SHP77 (cell line): ENCODE results near the gene PPP1R3E.
"Not testable (repeated sequence)": the region's sequence is repeated elsewhere in the genome, so short reads cannot be mapped to it uniquely, and the experiment has no call there.

Experiments
- DNase-seq, 2 experiments: peaks; one replicate each; lab custom pipeline; 2025; lab: John Stamatoyannopoulos, UW

The PPP1R3E gene, protein sequence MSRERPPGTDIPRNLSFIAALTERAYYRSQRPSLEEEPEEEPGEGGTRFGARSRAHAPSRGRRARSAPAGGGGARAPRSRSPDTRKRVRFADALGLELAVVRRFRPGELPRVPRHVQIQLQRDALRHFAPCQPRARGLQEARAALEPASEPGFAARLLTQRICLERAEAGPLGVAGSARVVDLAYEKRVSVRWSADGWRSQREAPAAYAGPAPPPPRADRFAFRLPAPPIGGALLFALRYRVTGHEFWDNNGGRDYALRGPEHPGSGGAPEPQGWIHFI

GRCh38 chr14:23302290-23303225, at the start of gene PPP1R3E:
Gene PPP1R3E, minus strand, starts transcription at chr14:23302859. Its CDS starts 283 bp downstream, at chr14:23302576.
- peak; percentile 82 to 87 for DNase-seq

DNA sequence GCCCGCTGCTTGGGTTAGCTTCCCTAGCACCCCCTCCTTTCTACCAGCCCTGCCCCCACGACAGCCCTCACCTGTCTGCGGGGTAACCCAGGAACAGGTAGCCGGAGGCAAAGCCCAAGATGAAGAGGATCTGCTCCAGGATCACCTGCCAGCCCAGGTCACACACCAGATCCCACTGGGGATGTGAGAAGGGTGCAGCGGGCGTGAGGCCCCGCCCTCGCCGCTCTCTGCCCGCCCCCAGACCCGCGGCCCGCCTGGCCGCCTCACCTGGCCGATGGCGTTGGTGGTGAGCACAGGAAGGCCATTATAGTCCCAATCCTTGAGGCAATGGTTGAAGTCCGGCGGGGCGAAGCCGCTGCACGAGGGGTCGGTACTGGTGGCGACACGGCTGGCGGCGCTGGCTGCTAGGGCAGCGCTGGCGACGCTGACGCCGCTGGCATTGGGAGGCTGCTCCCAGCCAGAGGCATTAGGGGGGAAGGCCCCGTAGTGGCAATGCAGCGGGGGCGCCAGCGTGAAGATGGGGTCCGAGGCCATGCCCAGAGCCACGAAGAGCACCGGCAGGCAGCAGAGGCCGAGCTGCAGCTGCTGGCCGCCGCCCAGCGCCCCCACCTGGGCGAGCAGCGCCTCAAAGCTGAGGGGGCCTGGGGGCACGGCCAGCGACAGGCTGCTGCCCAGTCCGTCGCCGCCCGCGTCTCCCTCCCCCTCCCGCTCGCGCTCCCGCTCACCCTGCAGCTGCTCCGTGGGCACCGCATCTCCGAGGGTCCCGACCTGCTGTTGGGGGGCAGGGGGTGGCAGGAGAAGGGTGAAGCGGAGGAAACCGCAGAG, 49.2 kb upstream of the PPP1R3E start:
- no peak for DNase-seq

DNA sequence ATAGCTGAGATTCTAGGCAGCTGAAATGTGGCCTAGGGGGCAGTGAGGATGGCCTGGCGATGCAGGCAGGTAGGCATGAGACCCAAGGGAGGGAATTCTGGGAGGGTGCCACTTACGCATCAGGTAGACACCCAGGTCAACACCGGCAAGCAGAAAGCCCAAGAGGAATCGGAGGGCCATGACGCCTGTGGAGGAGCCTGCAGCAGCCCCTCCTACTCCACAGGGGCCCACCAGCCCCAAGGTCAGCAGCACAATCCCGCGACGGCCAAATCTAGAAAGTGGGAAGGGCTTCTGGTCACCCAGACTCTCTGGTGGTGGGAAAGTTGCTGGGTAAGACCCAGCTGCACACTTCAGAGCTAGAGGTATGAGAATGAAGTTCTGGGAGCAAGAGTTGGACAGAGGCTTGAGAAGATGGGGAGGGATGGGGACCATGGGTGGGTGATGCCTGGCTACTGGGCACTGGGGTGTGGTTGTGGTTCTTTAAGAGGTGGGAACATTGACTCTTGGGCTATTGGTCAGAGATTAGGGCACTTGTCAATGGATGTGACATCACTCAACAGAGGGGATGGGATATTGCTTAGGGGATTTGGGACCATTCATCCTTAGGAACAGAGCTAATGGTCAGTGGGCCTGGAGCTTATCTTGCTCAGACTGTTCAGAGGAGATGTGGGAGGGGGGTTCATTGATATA, 46.6 kb upstream of the PPP1R3E start:
- DNase-seq = no peak

DNA sequence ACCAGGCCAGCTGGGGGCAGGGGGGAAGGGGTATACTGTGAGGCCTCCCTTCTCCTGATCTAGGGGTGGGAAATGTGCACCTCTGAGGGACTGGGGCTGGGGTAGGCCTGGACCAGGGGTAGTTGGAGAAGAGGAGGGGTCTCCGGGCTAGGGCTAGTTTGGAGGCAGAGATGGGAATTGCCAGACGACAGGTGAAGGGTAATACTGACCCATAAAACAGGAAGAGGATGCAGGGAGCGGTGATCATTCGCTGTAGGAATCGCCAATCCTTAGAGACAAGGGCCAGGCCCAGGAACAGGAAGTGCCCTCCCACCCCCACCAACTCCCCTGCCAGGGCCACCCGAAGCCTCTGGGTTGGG, 45.6 kb upstream of the PPP1R3E start:
- DNase-seq = no peak

DNA sequence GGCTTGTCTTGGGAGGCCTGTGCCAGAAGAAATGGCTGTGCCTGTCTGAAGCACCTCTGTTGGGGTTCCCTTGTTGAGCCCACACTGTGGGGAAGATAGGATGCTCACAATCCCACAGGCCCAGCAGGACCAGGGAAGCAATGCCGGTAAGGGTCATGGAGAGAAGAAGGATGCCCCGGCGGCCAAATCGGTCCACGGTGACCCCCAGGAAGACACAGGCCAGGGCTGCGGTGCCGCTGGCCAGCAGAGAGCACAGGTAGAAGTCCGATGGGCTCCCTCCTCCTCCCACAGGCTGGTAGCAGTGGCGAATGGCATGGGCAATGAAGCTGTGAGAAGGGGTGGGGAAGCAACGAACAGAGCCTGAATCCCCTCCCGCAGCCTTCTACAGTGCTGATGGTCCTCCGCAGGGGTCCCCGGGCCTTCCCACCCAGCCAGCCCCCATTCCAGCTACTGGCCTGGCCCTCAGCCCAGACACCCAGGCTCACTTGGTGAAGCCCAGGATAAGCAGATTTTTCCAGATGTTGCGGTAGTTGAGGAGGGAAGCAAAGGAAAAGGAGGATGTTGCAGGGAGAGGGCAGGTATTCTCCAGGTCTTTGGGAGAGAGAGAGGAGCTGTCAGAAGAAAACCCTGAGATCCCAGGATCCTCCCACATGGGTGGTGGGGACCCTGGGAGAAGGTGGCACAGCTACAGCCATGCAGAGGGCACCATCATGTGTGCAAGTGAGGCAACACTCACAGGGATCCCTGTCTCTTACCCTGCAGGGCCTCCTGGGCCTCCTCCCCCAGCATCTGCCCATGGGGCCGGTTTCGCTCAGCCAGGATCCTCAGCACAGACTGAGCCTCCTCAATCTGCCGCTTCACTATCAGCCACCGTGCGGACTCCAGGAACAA, 45.0 kb upstream of the PPP1R3E start:
- DNase-seq = no peak

- no peak for DNase-seq
These were observed 44.2 kb upstream of the PPP1R3E start for GRCh38 chr14:23346693-23347405.

DNA sequence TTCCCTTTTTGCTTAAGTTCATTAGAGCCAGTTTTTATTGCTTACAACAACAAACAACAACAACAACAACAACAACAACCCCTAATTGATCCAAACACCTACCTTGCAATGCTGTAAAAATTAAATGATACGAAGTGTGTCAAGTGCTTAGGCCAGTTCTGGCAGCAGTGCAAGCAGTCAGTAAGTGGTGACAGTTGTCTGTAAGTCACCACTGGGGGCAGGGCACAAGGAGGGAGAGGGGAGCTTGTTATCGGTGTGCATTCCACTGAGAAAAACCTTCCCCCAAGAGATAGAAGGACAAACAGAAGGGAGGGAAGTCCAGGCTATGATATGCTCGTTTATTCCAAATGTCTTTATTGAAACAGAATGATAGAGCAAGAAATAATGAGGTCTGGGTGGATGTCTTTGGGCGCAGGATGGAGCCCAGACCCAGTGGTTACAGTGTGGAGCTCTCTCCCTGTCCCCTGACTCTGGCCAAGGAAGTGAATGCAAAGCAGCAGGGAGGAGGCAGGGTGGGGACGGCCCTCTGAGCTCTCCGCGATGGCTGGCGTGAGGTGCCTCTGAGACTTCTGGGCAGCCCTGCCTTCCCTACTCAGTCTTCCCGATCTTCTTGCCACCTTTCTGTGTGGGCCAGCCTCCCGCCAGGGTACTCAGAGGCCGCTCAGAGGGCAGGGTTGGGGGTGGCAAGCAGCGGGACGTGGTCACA, 43.5 kb upstream of the PPP1R3E start:
- no peak for DNase-seq

DNA sequence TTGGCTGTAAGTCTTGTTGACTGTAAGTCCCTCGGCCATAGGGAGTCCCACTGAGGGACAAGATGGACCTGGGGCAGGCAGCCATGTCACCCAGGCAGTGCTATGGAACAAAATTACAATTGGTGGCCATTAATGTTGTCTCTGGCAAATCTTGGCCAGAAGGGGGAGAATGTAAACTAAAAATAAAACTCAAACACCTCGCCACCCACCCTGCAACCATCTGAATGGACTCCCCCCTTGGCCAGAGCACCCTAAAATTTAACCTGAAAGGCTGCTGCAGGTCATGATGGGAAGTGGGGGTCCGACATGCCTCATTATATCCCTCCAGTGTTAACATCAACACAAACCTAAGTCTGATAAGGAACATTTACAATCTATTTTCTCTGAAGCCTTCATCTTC, 41.8 kb upstream of the PPP1R3E start:
- DNase-seq = no peak

- DNase-seq = no peak
These were observed 37.0 kb upstream of the PPP1R3E start for GRCh38 chr14:23339506-23340268.

DNA sequence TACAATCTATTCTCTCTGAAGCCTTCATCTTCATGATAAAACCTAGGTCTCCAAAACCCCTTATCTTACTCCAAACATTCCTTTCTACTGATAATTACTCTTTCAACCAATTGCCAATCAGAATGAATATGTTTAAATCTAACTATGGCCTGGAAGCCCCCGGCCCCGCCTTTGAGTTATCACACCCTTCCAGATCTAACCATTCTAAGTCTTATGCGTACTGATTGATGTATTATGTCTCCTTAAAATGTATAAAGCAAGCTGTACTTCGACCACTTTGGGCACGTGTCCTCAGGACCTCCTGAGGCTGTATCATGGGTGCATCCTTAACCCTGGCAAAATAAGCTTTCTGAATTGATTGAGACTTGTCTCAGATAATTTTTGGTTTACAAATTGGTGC, 33.0 kb upstream of the PPP1R3E start:
- DNase-seq = no peak

DNA sequence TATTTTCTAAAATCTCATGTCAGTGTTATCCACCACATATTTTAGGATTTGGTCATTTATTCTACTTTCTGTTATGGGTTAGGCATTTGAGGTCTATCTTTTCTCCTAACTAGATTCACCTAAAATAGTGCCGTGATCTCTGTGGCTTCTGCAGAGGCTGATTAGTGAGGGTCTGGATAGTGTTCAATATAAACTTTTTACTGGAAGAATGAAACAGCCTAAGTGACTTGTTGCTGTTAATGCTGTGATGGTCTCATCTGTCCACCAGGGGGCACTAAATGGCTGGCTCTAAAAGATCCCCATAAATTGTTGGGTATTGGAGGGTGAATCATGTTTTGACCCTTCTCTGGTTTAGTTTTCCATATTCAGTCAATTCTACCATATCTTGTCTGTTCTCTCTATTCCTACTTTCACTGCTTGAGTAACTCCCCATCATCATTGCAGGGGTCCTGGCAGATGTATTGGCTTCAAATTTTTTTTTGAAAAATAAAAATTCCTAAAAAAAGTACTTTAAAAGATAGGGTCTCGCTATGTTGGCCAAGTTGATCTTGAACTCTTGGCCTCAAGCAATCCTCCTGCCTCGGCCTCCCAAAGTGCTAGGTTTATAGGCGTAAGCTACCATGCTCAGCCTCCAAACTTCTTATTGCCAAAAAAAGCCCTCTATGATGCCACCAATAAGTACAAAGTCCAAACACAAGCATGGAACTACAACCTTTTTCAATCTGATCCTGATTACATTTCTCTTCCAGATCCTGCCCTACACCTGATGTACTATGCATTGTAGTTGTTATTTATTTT, 25.5 kb upstream of the PPP1R3E start:
- DNase-seq = peak; percentile 76

DNA sequence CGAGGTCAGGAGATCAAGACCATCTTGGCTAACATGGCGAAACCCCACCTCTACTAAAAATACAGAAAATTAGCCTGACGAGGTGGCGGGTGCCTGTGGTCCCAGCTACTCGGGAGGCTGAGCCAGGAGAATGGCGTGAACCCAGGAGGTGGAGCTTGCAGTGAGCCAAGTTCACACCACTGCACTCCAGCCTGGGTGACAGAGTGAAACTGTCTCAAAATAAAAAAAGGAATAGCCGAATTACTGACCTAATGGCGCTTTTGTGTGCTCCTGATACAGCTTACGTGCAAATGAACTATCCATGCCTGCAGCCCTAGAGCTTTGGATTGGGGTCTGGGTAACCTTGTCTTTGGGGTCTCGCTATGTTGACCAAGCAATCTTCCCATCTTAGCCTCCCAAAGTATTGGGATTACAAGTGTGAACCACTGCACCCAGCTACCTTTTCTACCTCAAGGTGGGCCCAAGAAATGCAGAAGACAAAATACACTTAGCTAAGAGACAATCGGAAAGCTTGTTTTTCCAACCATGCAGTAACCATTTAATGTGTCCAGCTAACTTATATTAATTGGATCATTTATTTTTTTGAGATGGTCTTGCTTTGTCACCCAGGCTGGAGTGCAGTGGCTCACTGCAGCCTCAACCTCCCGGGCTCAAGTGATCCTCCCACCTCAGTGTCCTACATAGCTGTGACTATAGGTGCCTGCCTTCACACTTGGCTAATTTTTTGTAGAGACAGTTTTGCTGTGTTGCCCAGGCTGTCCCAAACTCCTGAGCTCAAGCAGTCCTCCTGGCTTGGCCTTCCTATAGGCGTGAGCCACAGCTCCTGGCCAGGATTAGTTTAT, 24.1 kb upstream of the PPP1R3E start:
- no peak for DNase-seq

GRCh38 chr14:23325746-23326145, 23.1 kb upstream of the PPP1R3E start:
- not testable (repeated sequence) for DNase-seq

DNA sequence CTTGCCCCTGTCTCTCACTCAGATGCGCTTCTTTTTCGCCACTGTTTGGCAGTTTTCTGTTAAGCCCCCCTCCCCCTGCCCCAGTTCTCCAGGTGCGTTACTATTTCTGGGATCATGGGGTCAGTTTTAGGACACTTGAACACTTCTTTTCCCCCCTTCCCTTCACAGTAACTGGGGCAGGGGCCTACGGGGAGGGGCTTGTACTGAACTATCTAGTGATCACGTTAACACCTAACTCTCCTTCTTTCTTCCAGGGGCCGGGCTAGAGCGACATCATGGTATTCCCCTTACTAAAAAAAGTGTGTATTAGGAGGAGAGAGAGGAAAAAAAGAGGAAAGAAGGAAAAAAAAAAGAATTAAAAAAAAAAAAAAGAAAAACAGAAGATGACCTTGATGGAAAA, 22.3 kb upstream of the PPP1R3E start:
- no peak for DNase-seq

DNA sequence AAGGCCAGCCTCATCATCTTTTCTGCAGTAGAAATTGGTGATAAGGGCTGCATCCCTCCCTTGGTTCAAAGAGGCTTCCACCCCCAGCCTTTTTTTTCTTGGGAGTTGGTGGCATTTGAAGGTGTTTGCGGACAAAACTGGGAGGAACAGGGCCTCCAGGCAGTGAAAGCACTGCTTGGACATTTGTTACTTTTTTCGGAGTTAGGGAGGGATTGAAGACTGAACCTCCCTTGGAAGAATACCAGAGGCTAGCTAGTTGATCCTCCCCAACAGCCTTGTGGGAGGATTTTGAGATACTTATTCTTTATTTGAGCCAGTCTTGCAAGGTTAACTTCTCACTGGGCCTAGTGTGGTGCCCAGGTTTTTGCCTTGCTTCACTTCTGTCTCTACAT, 21.8 kb upstream of the PPP1R3E start:
- DNase-seq = no peak

GRCh38 chr14:23323838-23324454, 21.3 kb upstream of the PPP1R3E start:
- no peak for DNase-seq
